WTC11 (cell line): ENCODE results near the gene SERPINE1. TPM values are rescaled to one million over a fixed set of nuclear protein-coding genes. Genes with fewer than 3 reads are reported as not detected.
A peak's percentile ranks its signal among the peaks of the same experiment; 100 is the strongest.

Experiments used
- ATAC-seq: fragments of 200-7000 bp; cut with Tn5 transposase; 2 replicates; pipeline ENCODE4 v1.10.0; 2021; ENCODE audit warnings: mild to moderate bottlenecking, moderate library complexity
- CTCF ChIA-PET: fragments of 300-600 bp; sonication (Branson Sonifier 250); formaldehyde crosslinking; loops from one replicate; lab custom pipeline; 2021; ENCODE audit warnings: antibody characterized with exemption; lab: Charles Lee
- POLR2A ChIA-PET: fragments of 350-600 bp; sonication (Branson Sonifier 250); formaldehyde crosslinking; loops from one replicate; lab custom pipeline; 2021; ENCODE audit warnings: antibody characterized with exemption; lab: Charles Lee
- DNase-seq: peaks from one replicate; pipeline ENCODE4 v3.0.0; 2021; ENCODE audit warnings: low spot score
- H3K27ac Mint-ChIP-seq: 2 replicates; pipeline ENCODE4 v1.8.0; 2021; ENCODE audit warnings: mixed read lengths
- H3K27me3 Mint-ChIP-seq: 2 replicates; pipeline ENCODE4 v1.8.0; 2021; ENCODE audit warnings: low read depth, mild to moderate bottlenecking, moderate library complexity, mixed read lengths
- H3K36me3 Mint-ChIP-seq: 2 replicates; pipeline ENCODE4 v1.8.0; 2021; ENCODE audit warnings: mixed read lengths
- H3K4me1 Mint-ChIP-seq: 2 replicates; pipeline ENCODE4 v1.8.0; 2022; ENCODE audit warnings: mixed read lengths
- H3K4me3 Mint-ChIP-seq: 2 replicates; pipeline ENCODE4 v1.8.0; 2021; ENCODE audit warnings: mild to moderate bottlenecking, moderate library complexity, mixed read lengths
- H3K9me3 Mint-ChIP-seq: 2 replicates; pipeline ENCODE4 v1.8.0; 2021; ENCODE audit warnings: mixed read lengths
- CREM ChIP-seq: sonication (generic); formaldehyde crosslinking; IDR thresholded peaks from 2 replicates; pipeline ENCODE4 v1.8.1; 2022; ENCODE audit warnings: mild to moderate bottlenecking, missing genetic modification reagents, moderate library complexity
- FOXJ3 ChIP-seq: sonication (generic); formaldehyde crosslinking; IDR thresholded peaks from 2 replicates; pipeline ENCODE4 v1.9.0; 2021; ENCODE audit warnings: missing genetic modification reagents, mild to moderate bottlenecking, borderline replicate concordance
- FOXK1 ChIP-seq: sonication (generic); formaldehyde crosslinking; IDR thresholded peaks from 2 replicates; pipeline ENCODE4 v1.8.0; 2022; ENCODE audit warnings: mild to moderate bottlenecking, moderate library complexity, missing genetic modification reagents
- GABPB1 ChIP-seq: sonication (generic); formaldehyde crosslinking; IDR thresholded peaks from 2 replicates; pipeline ENCODE4 v1.8.1; 2023; ENCODE audit warnings: mild to moderate bottlenecking, missing genetic modification reagents
- NR2C2 ChIP-seq: sonication (generic); formaldehyde crosslinking; IDR thresholded peaks from 2 replicates; pipeline ENCODE4 v1.8.0; 2022; ENCODE audit warnings: mild to moderate bottlenecking, missing genetic modification reagents
- PRRX2 ChIP-seq: fragments of 250-450 bp; sonication (Bioruptor Pico); IDR thresholded peaks from 2 replicates; pipeline ENCODE4 v1.8.0; 2021; ENCODE audit warnings: mild to moderate bottlenecking
- RORB ChIP-seq: fragments of 250-450 bp; sonication (Bioruptor Pico); IDR thresholded peaks from 2 replicates; pipeline ENCODE4 v1.9.0; 2021; ENCODE audit warnings: mild to moderate bottlenecking
- SOX15 ChIP-seq: fragments of 250-450 bp; sonication (Bioruptor Pico); IDR thresholded peaks from 2 replicates; pipeline ENCODE4 v1.9.0; 2021; ENCODE audit warnings: mild to moderate bottlenecking
- TEAD1 ChIP-seq: sonication (generic); formaldehyde crosslinking; IDR thresholded peaks from 2 replicates; pipeline ENCODE4 v1.8.0; 2022; ENCODE audit warnings: mild to moderate bottlenecking, missing genetic modification reagents
- ZBTB21 ChIP-seq: sonication (generic); formaldehyde crosslinking; IDR thresholded peaks from 2 replicates; pipeline ENCODE4 v1.8.1; 2023; ENCODE audit warnings: mild to moderate bottlenecking, missing genetic modification reagents, borderline replicate concordance
- ZNF121 ChIP-seq: sonication (generic); formaldehyde crosslinking; IDR thresholded peaks from 2 replicates; pipeline ENCODE4 v1.8.0; 2023; ENCODE audit warnings: missing genetic modification reagents
- ZNF317 ChIP-seq: sonication (generic); formaldehyde crosslinking; IDR thresholded peaks from 2 replicates; pipeline ENCODE4 v1.8.1; 2023; ENCODE audit warnings: low read depth, mild to moderate bottlenecking, moderate library complexity, missing genetic modification reagents, borderline replicate concordance
- ZNF425 ChIP-seq: fragments of 250-450 bp; sonication (Bioruptor Pico); conservative IDR thresholded peaks from 2 replicates; pipeline ENCODE4 v1.9.0; 2021; ENCODE audit warnings: mild to moderate bottlenecking
- total RNA-seq: library from RNA; stranded (reverse); gene quantifications from 3 replicates; pipeline ENCODE4 v1.2.3, GENCODE V29; 2021
- TF ChIP-seq, protein P1 (sequence below): fragments of 250-450 bp; sonication (Bioruptor Pico); IDR thresholded peaks from 2 replicates; pipeline ENCODE4 v1.9.0; 2021; ENCODE audit warnings: moderate library complexity, mild to moderate bottlenecking, inconsistent platforms, borderline replicate concordance
- TF ChIP-seq, protein P2 (sequence below): fragments of 200-600 bp; IDR thresholded peaks from 2 replicates; pipeline ENCODE4 v1.8.0; 2022; ENCODE audit warnings: antibody characterized with exemption
- TF ChIP-seq, protein P3 (sequence below): sonication (generic); formaldehyde crosslinking; IDR thresholded peaks from 2 replicates; pipeline ENCODE4 v1.8.1; 2022; ENCODE audit warnings: missing genetic modification reagents, borderline replicate concordance

Gene SERPINE1
- total RNA-seq, 1 experiment from 2014 or later, result 2.6 TPM

DNA sequence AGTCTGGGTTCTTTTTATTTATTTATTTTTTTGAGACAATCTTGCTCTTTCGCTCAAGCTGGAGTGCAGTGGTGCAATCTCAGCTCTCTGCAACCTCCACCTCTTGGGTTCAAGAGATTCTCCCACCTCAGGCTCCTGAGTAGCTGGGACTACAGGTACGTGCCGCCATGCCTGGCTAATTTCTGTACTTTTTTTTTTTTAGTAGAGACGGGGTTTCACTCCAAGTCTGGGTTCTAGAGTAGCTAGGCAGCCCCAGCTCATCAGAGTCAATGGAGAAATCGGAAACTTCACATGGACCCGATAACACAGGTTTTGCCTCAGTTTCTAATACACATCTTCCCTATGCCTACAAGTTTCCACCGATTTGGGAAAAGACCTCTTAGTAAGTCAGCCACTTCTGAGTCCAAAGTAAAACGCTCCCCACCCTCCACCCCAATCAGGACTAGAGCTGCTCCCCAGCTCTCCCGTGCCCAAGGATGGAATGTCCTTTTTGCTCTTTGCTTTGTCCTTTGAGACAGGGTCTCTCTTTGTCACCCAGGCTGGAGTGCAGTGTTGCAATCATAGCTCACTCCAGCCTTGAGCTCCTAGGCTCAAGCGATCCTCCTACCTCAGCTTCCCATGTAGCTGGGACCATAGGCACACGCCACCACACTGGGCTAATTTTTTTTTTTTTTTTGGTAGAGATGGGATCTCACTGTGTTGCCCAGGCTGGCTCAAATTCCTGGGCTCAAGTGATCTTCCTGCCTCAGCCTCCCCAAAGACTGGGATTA is 3.8 kb upstream of the SERPINE1 start:
- H3K36me3 Mint-ChIP-seq, result peaks cover 5% of the 10 kb centered on the region
- POLR2A ChIA-PET, result interaction anchor here (0.7 to 0.8 kb wide), 2 partner anchors 38 to 51 kb away, joined by 3 read pairs; partner anchors contain the start of gene TRIM56

DNA sequence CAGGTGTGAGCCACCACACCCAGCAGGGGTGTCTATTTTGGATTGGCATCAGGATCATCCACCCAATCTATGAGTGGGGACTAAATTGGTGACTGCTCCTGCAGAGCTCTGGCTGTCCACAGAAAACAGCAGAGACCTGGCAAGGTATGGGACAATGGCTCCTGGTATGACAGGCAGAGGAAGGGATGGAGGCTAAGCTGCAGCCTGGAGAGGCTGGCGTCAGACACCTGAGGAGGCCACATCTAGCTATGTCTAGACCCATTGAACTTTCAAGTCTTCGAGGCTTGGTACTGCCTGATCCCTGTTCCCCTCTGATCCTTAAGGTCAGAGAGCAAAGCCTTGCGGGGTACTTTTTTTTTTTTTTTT is 3.2 kb upstream of the SERPINE1 start:
- Mint-ChIP-seq H3K9me3 (peaks cover 7% of the 10 kb centered on the region), H3K4me3 (no peak overlapping the region)
- TF ChIP-seq ZBTB21 (CRISPR knock-in tag) (no peak), RORB (no peak), PRRX2 (CRISPR knock-in tag) (no peak), FOXK1 (no peak), SOX15 (CRISPR knock-in tag) (no peak), FOXJ3 (no peak), CREM (CRISPR knock-in tag) (no peak)
- TF ChIP-seq, protein P1, sequence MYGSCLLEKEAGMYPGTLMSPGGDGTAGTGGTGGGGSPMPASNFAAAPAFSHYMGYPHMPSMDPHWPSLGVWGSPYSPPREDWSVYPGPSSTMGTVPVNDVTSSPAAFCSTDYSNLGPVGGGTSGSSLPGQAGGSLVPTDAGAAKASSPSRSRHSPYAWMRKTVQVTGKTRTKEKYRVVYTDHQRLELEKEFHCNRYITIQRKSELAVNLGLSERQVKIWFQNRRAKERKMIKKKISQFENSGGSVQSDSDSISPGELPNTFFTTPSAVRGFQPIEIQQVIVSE (CRISPR knock-in tag), result no peak
- TF ChIP-seq, protein P2, sequence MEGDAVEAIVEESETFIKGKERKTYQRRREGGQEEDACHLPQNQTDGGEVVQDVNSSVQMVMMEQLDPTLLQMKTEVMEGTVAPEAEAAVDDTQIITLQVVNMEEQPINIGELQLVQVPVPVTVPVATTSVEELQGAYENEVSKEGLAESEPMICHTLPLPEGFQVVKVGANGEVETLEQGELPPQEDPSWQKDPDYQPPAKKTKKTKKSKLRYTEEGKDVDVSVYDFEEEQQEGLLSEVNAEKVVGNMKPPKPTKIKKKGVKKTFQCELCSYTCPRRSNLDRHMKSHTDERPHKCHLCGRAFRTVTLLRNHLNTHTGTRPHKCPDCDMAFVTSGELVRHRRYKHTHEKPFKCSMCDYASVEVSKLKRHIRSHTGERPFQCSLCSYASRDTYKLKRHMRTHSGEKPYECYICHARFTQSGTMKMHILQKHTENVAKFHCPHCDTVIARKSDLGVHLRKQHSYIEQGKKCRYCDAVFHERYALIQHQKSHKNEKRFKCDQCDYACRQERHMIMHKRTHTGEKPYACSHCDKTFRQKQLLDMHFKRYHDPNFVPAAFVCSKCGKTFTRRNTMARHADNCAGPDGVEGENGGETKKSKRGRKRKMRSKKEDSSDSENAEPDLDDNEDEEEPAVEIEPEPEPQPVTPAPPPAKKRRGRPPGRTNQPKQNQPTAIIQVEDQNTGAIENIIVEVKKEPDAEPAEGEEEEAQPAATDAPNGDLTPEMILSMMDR, result no peak
- TF ChIP-seq, protein P3, sequence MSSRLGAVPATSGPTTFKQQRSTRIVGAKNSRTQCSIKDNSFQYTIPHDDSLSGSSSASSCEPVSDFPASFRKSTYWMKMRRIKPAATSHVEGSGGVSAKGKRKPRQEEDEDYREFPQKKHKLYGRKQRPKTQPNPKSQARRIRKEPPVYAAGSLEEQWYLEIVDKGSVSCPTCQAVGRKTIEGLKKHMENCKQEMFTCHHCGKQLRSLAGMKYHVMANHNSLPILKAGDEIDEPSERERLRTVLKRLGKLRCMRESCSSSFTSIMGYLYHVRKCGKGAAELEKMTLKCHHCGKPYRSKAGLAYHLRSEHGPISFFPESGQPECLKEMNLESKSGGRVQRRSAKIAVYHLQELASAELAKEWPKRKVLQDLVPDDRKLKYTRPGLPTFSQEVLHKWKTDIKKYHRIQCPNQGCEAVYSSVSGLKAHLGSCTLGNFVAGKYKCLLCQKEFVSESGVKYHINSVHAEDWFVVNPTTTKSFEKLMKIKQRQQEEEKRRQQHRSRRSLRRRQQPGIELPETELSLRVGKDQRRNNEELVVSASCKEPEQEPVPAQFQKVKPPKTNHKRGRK, result no peak
- TF ChIP-seq, all 79 proteins: peak for 0
- no peak for DNase-seq
- Mint-ChIP-seq H3K4me1 (peaks cover 51% of the 10 kb centered on the region), H3K36me3 (peaks cover 5% of the 10 kb centered on the region), H3K27ac (no peak overlapping the region), H3K27me3 (peaks cover 17% of the 10 kb centered on the region)
- no peak for ATAC-seq
- POLR2A ChIA-PET, result no interaction called here
- CTCF ChIA-PET, result interaction anchor here (0.5 to 2.4 kb wide), 6 partner anchors 13 to 399 kb away, joined by 3 to 12 read pairs (median 4); no protein-coding TSS in a partner anchor

More for the DNA sequence above, 3.8 kb upstream of the SERPINE1 start:
- ATAC-seq, result no peak
- peaks cover 49% of the 10 kb centered on the region for H3K4me1 Mint-ChIP-seq
- CTCF ChIA-PET, result interaction anchor here (0.5 to 2.4 kb wide), 8 partner anchors 21 to 398 kb away, joined by 3 to 12 read pairs (median 4); no protein-coding TSS in a partner anchor
- DNase-seq, result no peak
- peaks cover 14% of the 10 kb centered on the region for H3K27me3 Mint-ChIP-seq
- peak overlapping the region; percentile 74; the same call in 1 of the 2 replicates for H3K27ac Mint-ChIP-seq
- no peak overlapping the region for H3K4me3 Mint-ChIP-seq
- peak; percentile 89 for TF ChIP-seq ZNF121
- TF ChIP-seq GABPB1 (CRISPR knock-in tag), result peak; percentile 70
- TF ChIP-seq ZNF317, result no peak
- H3K9me3 Mint-ChIP-seq, result peaks cover 7% of the 10 kb centered on the region

GRCh38 chr7:101124376-101125056 is 2.4 kb upstream of the SERPINE1 start:
- H3K27ac Mint-ChIP-seq, result peak overlapping the region; percentile 78
- CTCF ChIA-PET, result interaction anchor here (0.9 to 4.9 kb wide), 5 partner anchors 12 to 158 kb away, joined by 3 to 42 read pairs (median 6); no protein-coding TSS in a partner anchor
- no peak for ATAC-seq

More at GRCh38 chr7:101124376-101125056, 2.4 kb upstream of the SERPINE1 start:
- Mint-ChIP-seq H3K9me3 (peaks cover 7% of the 10 kb centered on the region), H3K4me1 (peaks cover 51% of the 10 kb centered on the region), H3K27me3 (peaks cover 17% of the 10 kb centered on the region), H3K4me3 (no peak overlapping the region), H3K36me3 (peaks cover 5% of the 10 kb centered on the region)
- POLR2A ChIA-PET, result interaction anchor here (0.6 to 0.7 kb wide), 2 partner anchors 109 to 272 kb away, joined by 3 read pairs; partner anchors contain the start of gene SLC12A9
- TF ChIP-seq TEAD1 (CRISPR knock-in tag) (no peak), NR2C2 (CRISPR knock-in tag) (no peak), ZNF425 (CRISPR knock-in tag) (no peak)
- TF ChIP-seq, all 79 proteins: peak for 0
- DNase-seq, result no peak
